Activated CD4-positive, alpha-beta T cell treated with anti-CD3 and anti-CD28 coated beads, Interleukin-10, Interleukin-2, amounts not matched to agents 100 ng/mL and 50 ng/mL, durations not matched to agents 16 hours and 8 hours (primary cell): ENCODE results near the gene KRTAP10-6.
"Not testable (repeated sequence)": the region's sequence is repeated elsewhere in the genome, so short reads cannot be mapped to it uniquely, and the experiment has no call there.

Source experiments
- DNase-seq: peaks from one replicate; pipeline ENCODE4 v3.0.0-alpha.2; 2020

The KRTAP10-6 gene

GRCh38 chr21:44616591-44616926, 24.3 kb upstream of the KRTAP10-6 start:
- DNase-seq = no peak

GRCh38 chr21:44615911-44616590, 23.7 kb upstream of the KRTAP10-6 start:
- DNase-seq = no peak

- DNase-seq = no peak
Observed at GRCh38 chr21:44615466-44615865, 23.2 kb upstream of the KRTAP10-6 start.

GRCh38 chr21:44614961-44615391, 22.7 kb upstream of the KRTAP10-6 start:
- no peak for DNase-seq

- no peak for DNase-seq
Observed at GRCh38 chr21:44614161-44614631, 21.9 kb upstream of the KRTAP10-6 start.

GRCh38 chr21:44613386-44614155, 21.3 kb upstream of the KRTAP10-6 start:
- DNase-seq = no peak

- no peak for DNase-seq
Observed at GRCh38 chr21:44612669-44613229, 20.4 kb upstream of the KRTAP10-6 start.

- no peak for DNase-seq
Observed at GRCh38 chr21:44612029-44612486, 19.8 kb upstream of the KRTAP10-6 start, which contains the start of gene KRTAP10-8. Gene KRTAP10-8, plus strand, starts transcription at chr21:44612079. Its CDS starts 22 bp downstream, at chr21:44612101.

GRCh38 chr21:44611551-44611950, 19.2 kb upstream of the KRTAP10-6 start:
- no peak for DNase-seq

GRCh38 chr21:44610157-44610843, 18.0 kb upstream of the KRTAP10-6 start:
- DNase-seq = not testable (repeated sequence)

GRCh38 chr21:44609193-44609592, 16.9 kb upstream of the KRTAP10-6 start:
- DNase-seq = no peak

GRCh38 chr21:44606495-44606894, 14.2 kb upstream of the KRTAP10-6 start:
- DNase-seq = no peak

GRCh38 chr21:44603911-44604310, 11.6 kb upstream of the KRTAP10-6 start:
- DNase-seq = no peak

GRCh38 chr21:44603109-44603875, 11.0 kb upstream of the KRTAP10-6 start:
- no peak for DNase-seq

GRCh38 chr21:44602463-44602850, 10.2 kb upstream of the KRTAP10-6 start:
- DNase-seq = no peak

GRCh38 chr21:44601596-44602462, 9.5 kb upstream of the KRTAP10-6 start:
- DNase-seq = no peak

GRCh38 chr21:44601091-44601490, 8.8 kb upstream of the KRTAP10-6 start:
- not testable (repeated sequence) for DNase-seq

- not testable (repeated sequence) for DNase-seq
Observed at GRCh38 chr21:44600118-44600978, 8.0 kb upstream of the KRTAP10-6 start, which contains the start of gene KRTAP10-7. Gene KRTAP10-7, plus strand, starts transcription at chr21:44600597. Its CDS starts 25 bp downstream, at chr21:44600622.

GRCh38 chr21:44599264-44600029, 7.1 kb upstream of the KRTAP10-6 start:
- DNase-seq = no peak
